Mammary epithelial cell (primary cell): ENCODE results near the gene MS4A15.

Source experiments
- CTCF ChIP-seq, 2 donors: IDR thresholded peaks in 1 of 2; conservative IDR thresholded peaks in 1 of 2; 2 replicates each; pipeline ENCODE4 v1.5.1; 2011 to 2012; ENCODE audit warnings: inconsistent platforms in 2 of 2, low read length in 2 of 2, mild to moderate bottlenecking in 2 of 2, control low read depth in 1 of 2, low read depth in 1 of 2; ENCODE audit not compliant: insufficient read depth in 1 of 2; ENCODE audit errors: extremely low read depth in 1 of 2
- EZH2 ChIP-seq: IDR thresholded peaks from 2 replicates; pipeline ENCODE4 v1.6.1; 2012; ENCODE audit warnings: low read length, inconsistent platforms, borderline replicate concordance

- TF ChIP-seq EZH2 (no peak), CTCF (conservative IDR thresholded peaks at IDR 0.05 in 1 of 2, IDR thresholded peaks at IDR 0.05 in 1 of 2; ENCODE audit: extremely low read depth in 1 of 2, insufficient read depth in 1 of 2, low read depth in 1 of 2, low read length in 2 of 2) (no peak)
Measured at GRCh38 chr11:60750911-60751310, 5.8 kb upstream of the MS4A15 start.
